OCI-LY7 (cell line): ENCODE results near the gene SYNRG. TPM values are rescaled to one million over a fixed set of nuclear protein-coding genes. Genes with fewer than 3 reads are reported as not detected.

ENCODE experiments used
- BruUV-seq: library from RNA; stranded (reverse); fragments of 400-500 nt; replicated peaks from 2 replicates; lab custom pipeline; 2021; lab: Mats Ljungman, UMichigan
- CTCF ChIA-PET: fragments of 300-600 bp; sonication (Branson Sonifier 250); formaldehyde crosslinking; loops from one replicate; lab custom pipeline; 2022; ENCODE audit warnings: antibody characterized with exemption; ENCODE audit not compliant: unreplicated experiment; lab: Charles Lee
- POLR2A ChIA-PET: fragments of 300-600 bp; sonication (Branson Sonifier 250); formaldehyde crosslinking; loops from one replicate; lab custom pipeline; 2022; ENCODE audit warnings: antibody characterized with exemption; lab: Charles Lee
- DNase-seq: peaks from one replicate; pipeline ENCODE4 v3.0.0-alpha.2; 2015; ENCODE audit warnings: low spot score
- H2AFZ ChIP-seq: fragments of 200-600 bp; sonication (generic), shearing (Covaris generic); 2 replicates; pipeline ENCODE4 v1.6.1; 2014; ENCODE audit warnings: mild to moderate bottlenecking, antibody characterized with exemption, low read length, moderate library complexity
- H3K27ac ChIP-seq: fragments of 200-600 bp; sonication (generic); 2 replicates; pipeline ENCODE4 v1.5.1; 2014; ENCODE audit warnings: mixed run types, low read depth, mild to moderate bottlenecking, moderate library complexity, low read length, inconsistent platforms; ENCODE audit not compliant: poor library complexity, severe bottlenecking
- H3K36me3 ChIP-seq: fragments of 200-600 bp; sonication (generic); 2 replicates; pipeline ENCODE4 v1.6.1; 2014; ENCODE audit warnings: mild to moderate bottlenecking, antibody characterized with exemption, low read length, moderate library complexity, mixed read lengths; ENCODE audit not compliant: insufficient read depth
- H3K4me1 ChIP-seq: fragments of 200-600 bp; sonication (generic); 2 replicates; pipeline ENCODE4 v1.5.1; 2014; ENCODE audit warnings: mild to moderate bottlenecking, low read length; ENCODE audit not compliant: insufficient read depth, poor library complexity, severe bottlenecking
- H3K4me2 ChIP-seq: fragments of 200-600 bp; sonication (generic); 2 replicates; pipeline ENCODE4 v1.6.1; 2014; ENCODE audit warnings: mild to moderate bottlenecking, low read length
- H3K4me3 ChIP-seq: fragments of 200-600 bp; sonication (generic); 2 replicates; pipeline ENCODE4 v1.5.1; 2014; ENCODE audit warnings: mild to moderate bottlenecking, low read depth, low read length; ENCODE audit not compliant: poor library complexity, severe bottlenecking
- H3K79me2 ChIP-seq: fragments of 200-600 bp; sonication (generic); 2 replicates; pipeline ENCODE4 v1.6.1; 2016; ENCODE audit warnings: low read depth, mild to moderate bottlenecking, low read length, moderate library complexity, mixed read lengths; ENCODE audit not compliant: insufficient read depth
- H3K9me2 ChIP-seq: fragments of 200-600 bp; sonication (generic); 2 replicates; pipeline ENCODE4 v1.6.1; 2016; ENCODE audit warnings: mild to moderate bottlenecking, low read length, mixed read lengths; ENCODE audit not compliant: insufficient read depth
- H3K9me3 ChIP-seq: fragments of 200-600 bp; sonication (generic); 2 replicates; pipeline ENCODE4 v1.6.1; 2014; ENCODE audit warnings: mild to moderate bottlenecking, mixed run types, low read length, mixed read lengths
- H4K20me1 ChIP-seq: fragments of 200-600 bp; sonication (generic); 2 replicates; pipeline ENCODE4 v1.6.1; 2014; ENCODE audit warnings: mild to moderate bottlenecking, antibody characterized with exemption, low read length, moderate library complexity, mixed read lengths; ENCODE audit not compliant: insufficient read depth
- EZH2phosphoT487 ChIP-seq: fragments of 200-600 bp; sonication (generic); IDR thresholded peaks from 2 replicates; pipeline ENCODE4 v1.6.1; 2018; ENCODE audit warnings: low read depth, borderline replicate concordance, mild to moderate bottlenecking, mixed run types, antibody characterized with exemption, low read length, moderate library complexity, mixed read lengths
- intact Hi-C: fragments of 100-400 bp; cut with micrococcal nuclease; formaldehyde crosslinking; loops from one replicate; pipeline ENCODE4 v1.10.0; 2022; ENCODE audit not compliant: unreplicated experiment
- total RNA-seq, 2 experiments: library from RNA; depleted of rRNA in 1 of 2; stranded (reverse); fragments of >200 nt in 1 of 2; shearing (Covaris generic) in 1 of 2; gene quantifications; 2 replicates each; pipeline ENCODE4 v1.2.3, GENCODE V29; 2014 to 2022
- TF ChIP-seq, protein P1 (sequence below): fragments of 200-600 bp; sonication (generic); conservative IDR thresholded peaks from 2 replicates; pipeline ENCODE4 v1.5.1; 2014; ENCODE audit warnings: mild to moderate bottlenecking, antibody characterized with exemption, low read length, moderate library complexity, mixed read lengths

The SYNRG gene
- total RNA-seq, 2 experiments from 2014 or later = 39.6 to 132 TPM

- H2AFZ ChIP-seq = no peak overlapping the region
- no peak for TF ChIP-seq EZH2phosphoT487
- TF ChIP-seq, protein P1, sequence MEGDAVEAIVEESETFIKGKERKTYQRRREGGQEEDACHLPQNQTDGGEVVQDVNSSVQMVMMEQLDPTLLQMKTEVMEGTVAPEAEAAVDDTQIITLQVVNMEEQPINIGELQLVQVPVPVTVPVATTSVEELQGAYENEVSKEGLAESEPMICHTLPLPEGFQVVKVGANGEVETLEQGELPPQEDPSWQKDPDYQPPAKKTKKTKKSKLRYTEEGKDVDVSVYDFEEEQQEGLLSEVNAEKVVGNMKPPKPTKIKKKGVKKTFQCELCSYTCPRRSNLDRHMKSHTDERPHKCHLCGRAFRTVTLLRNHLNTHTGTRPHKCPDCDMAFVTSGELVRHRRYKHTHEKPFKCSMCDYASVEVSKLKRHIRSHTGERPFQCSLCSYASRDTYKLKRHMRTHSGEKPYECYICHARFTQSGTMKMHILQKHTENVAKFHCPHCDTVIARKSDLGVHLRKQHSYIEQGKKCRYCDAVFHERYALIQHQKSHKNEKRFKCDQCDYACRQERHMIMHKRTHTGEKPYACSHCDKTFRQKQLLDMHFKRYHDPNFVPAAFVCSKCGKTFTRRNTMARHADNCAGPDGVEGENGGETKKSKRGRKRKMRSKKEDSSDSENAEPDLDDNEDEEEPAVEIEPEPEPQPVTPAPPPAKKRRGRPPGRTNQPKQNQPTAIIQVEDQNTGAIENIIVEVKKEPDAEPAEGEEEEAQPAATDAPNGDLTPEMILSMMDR = no peak
- DNase-seq = no peak
- CTCF ChIA-PET = no interaction called here
- H3K27ac ChIP-seq = no peak overlapping the region
- H3K9me2 ChIP-seq = no peaks in the 10 kb centered on the region
- no peak overlapping the region for H3K4me3 ChIP-seq
- no peaks in the 10 kb centered on the region for H3K4me1 ChIP-seq
- H3K4me2 ChIP-seq = no peak overlapping the region
- POLR2A ChIA-PET = no interaction called here
- intact Hi-C loops = no loop called here
- peaks cover 94% of the 10 kb centered on the region for H3K36me3 ChIP-seq
- no peaks in the 10 kb centered on the region for H3K9me3 ChIP-seq
- 0 out of 2 replicates have a peak, but pooled peaks cover 6% of the 10 kb centered on the region for H4K20me1 ChIP-seq
- peaks cover 23% of the 10 kb centered on the region for H3K79me2 ChIP-seq
- no TSS peak for BruUV-seq
Observed at GRCh38 chr17:37555386-37555785, 53.8 kb downstream of the SYNRG start.

- H3K79me2 ChIP-seq = peaks cover 42% of the 10 kb centered on the region
- H4K20me1 ChIP-seq = 0 out of 2 replicates have a peak, but pooled peaks cover 10% of the 10 kb centered on the region
- H3K4me3 ChIP-seq = no peak overlapping the region
- no peak overlapping the region for H2AFZ ChIP-seq
- H3K9me2 ChIP-seq = no peaks in the 10 kb centered on the region
- H3K4me1 ChIP-seq = no peaks in the 10 kb centered on the region
- TSS peak; percentile 52 for BruUV-seq
- TF ChIP-seq, protein P1 = no peak
- TF ChIP-seq EZH2phosphoT487 = no peak
- H3K4me2 ChIP-seq = no peak overlapping the region
- no peaks in the 10 kb centered on the region for H3K9me3 ChIP-seq
- intact Hi-C loops = no loop called here
- ChIA-PET POLR2A (no interaction called here), CTCF (no interaction called here)
- peaks cover 94% of the 10 kb centered on the region for H3K36me3 ChIP-seq
- no peak for DNase-seq
- no peak overlapping the region for H3K27ac ChIP-seq
Observed at GRCh38 chr17:37553401-37553966, 55.7 kb downstream of the SYNRG start.

- Histone ChIP-seq H3K36me3 (peaks cover 94% of the 10 kb centered on the region), H4K20me1 (peaks cover 14% of the 10 kb centered on the region; the same call in 1 of the 2 replicates), H3K79me2 (peaks cover 58% of the 10 kb centered on the region), H3K4me2 (no peak overlapping the region), H2AFZ (no peak overlapping the region), H3K27ac (no peak overlapping the region), H3K4me1 (no peaks in the 10 kb centered on the region), H3K4me3 (no peak overlapping the region), H3K9me3 (no peaks in the 10 kb centered on the region), H3K9me2 (no peaks in the 10 kb centered on the region)
- no TSS peak for BruUV-seq
- intact Hi-C loops = no loop called here
- ChIA-PET POLR2A (interaction anchor here (0.7 kb wide), 3 partner anchors 11 to 353 kb away, joined by 3 read pairs; no protein-coding TSS in a partner anchor), CTCF (no interaction called here)
- no peak for DNase-seq
- TF ChIP-seq, protein P1 = no peak
- TF ChIP-seq EZH2phosphoT487 = no peak
Observed at GRCh38 chr17:37551788-37552187, 57.4 kb downstream of the SYNRG start.
